Tibial nerve (tissue), 4 donors: ENCODE results near the gene SERPINB7. TPM values are rescaled to one million over a fixed set of nuclear protein-coding genes. Genes with fewer than 3 reads are reported as not detected.

Experiments used
- DNase-seq, 2 donors: peaks; one replicate each; pipeline ENCODE4 v3.0.0-alpha.2; 2019; ENCODE audit warnings: low spot score in 2 of 2
- H3K27ac ChIP-seq, 4 donors: fragments of 200-600 bp; sonication (generic) in 3 of 4; one replicate each; pipeline ENCODE4 v1.5.1; 2017 to 2019; ENCODE audit warnings: mild to moderate bottlenecking in 1 of 4
- H3K27me3 ChIP-seq, 2 donors: fragments of 200-600 bp; sonication (generic) in 1 of 2; one replicate each; pipeline versions ENCODE4 v1.5.1 to v1.6.0; 2017 to 2019
- H3K36me3 ChIP-seq, 3 donors: fragments of 200-600 bp; sonication (generic); one replicate each; pipeline ENCODE4 v1.5.1; 2018 to 2019
- H3K4me1 ChIP-seq, 4 donors: fragments of 200-600 bp; sonication (generic) in 3 of 4; one replicate each; pipeline ENCODE4 v1.5.1; 2017 to 2019
- H3K4me3 ChIP-seq, 4 donors: fragments of 200-600 bp; sonication (generic) in 3 of 4; one replicate each; pipeline ENCODE4 v1.5.1; 2017 to 2019; ENCODE audit warnings: mild to moderate bottlenecking in 1 of 4, moderate library complexity in 1 of 4
- H3K9me3 ChIP-seq, 4 donors: fragments of 200-600 bp; sonication (generic) in 3 of 4; one replicate each; pipeline ENCODE4 v1.5.1; 2017 to 2019
- EP300 ChIP-seq, 2 donors: sonication (generic); formaldehyde crosslinking; IDR thresholded peaks; one replicate each; pipeline ENCODE4 v1.6.1; 2017; ENCODE audit warnings: antibody characterized with exemption in 2 of 2, mild to moderate bottlenecking in 1 of 2
- POLR2A ChIP-seq, 2 donors: fragments of 450-650 bp; IDR thresholded peaks; one replicate each; pipeline ENCODE4 v1.6.1; 2017; ENCODE audit warnings: antibody characterized with exemption in 2 of 2, mild to moderate bottlenecking in 2 of 2, moderate library complexity in 2 of 2
- WGBS, 2 donors: methylation state at CpG; one replicate each; pipeline ENCODE4 v1.1.5; 2018; 5-methylcytosine and 5-hydroxymethylcytosine counted together
- total RNA-seq, 4 donors: library from RNA; depleted of rRNA; stranded (reverse); fragments of >200 nt; gene quantifications; one replicate each; pipeline ENCODE4 v1.1.0, GENCODE V29; 2016
- TF ChIP-seq, protein P1 (sequence below), 5 experiments: fragments of 200-600 bp in 3 of 5; fragments of 450-650 bp in 2 of 5; sonication (generic) in 3 of 5; IDR thresholded peaks; one replicate each; pipeline ENCODE4 v1.5.1; 2016 to 2019; ENCODE audit warnings: antibody characterized with exemption in 5 of 5, mild to moderate bottlenecking in 3 of 5, moderate library complexity in 2 of 5

SERPINB7 gene
- total RNA-seq, 4 donors from 2014 or later = not detected

DNA sequence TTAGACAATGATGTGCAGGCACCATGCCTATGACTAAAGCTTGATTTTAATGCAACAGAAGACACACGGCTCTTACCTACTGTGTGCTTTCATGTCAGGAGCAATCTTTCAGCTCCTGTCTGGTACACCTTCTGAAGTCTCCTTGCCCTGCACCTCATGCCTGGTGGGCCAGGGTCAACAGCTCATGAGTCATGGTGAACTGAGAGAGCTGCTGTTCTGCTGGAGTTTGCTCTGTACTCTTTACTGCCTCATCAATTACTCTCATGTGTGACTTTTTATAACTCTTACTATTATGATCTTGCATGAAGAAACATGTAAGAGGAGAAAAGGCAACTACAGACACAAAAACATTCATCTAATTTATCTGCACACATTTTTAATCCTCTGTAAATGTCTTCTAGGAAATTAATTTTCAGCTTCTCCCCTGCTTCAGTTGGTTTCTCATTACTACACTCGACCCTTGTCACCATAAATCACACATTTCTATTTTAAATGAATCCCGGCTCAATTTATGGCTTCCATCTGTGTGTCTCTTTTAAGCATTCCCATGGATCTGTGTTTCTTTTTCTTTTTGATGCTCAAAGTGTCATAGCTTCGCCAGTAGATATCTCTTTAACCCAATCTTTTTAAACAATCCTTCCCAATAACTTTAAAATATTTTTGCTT lies 9.7 kb downstream of the SERPINB7 start:
- 31 to 44% methylated on average over 4 of the region's 4 CpGs for WGBS, 2 donors
- H3K4me3 ChIP-seq = no peak overlapping the region

DNA sequence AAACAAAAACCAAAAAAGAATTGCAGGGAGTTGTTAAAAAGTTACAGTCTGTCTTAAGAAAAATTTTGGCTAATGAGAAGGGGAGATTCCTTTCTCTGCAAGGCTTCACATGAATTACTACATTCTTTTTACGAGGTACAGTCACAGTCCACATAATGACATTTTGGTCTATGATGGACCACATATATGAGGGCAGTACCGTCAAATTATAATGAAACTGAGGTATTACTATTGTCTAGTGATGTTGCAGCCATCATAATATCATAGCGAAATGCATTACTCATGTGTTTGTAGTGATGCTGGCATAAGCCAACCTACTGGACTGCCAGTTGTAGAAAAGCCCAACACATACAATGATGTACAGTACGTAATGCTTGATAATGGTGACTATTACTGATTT lies 12.5 kb downstream of the SERPINB7 start:
- no peak for DNase-seq
- TF ChIP-seq, protein P1, sequence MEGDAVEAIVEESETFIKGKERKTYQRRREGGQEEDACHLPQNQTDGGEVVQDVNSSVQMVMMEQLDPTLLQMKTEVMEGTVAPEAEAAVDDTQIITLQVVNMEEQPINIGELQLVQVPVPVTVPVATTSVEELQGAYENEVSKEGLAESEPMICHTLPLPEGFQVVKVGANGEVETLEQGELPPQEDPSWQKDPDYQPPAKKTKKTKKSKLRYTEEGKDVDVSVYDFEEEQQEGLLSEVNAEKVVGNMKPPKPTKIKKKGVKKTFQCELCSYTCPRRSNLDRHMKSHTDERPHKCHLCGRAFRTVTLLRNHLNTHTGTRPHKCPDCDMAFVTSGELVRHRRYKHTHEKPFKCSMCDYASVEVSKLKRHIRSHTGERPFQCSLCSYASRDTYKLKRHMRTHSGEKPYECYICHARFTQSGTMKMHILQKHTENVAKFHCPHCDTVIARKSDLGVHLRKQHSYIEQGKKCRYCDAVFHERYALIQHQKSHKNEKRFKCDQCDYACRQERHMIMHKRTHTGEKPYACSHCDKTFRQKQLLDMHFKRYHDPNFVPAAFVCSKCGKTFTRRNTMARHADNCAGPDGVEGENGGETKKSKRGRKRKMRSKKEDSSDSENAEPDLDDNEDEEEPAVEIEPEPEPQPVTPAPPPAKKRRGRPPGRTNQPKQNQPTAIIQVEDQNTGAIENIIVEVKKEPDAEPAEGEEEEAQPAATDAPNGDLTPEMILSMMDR (IDR thresholded peaks at IDR 0.05) = no peak
- TF ChIP-seq EP300 (IDR thresholded peaks at IDR 0.05) (no peak), POLR2A (IDR thresholded peaks at IDR 0.05) (no peak)
- no peaks in the 10 kb centered on the region for H3K36me3 ChIP-seq
- 89 to 91% methylated on average over 4 of the region's 4 CpGs for WGBS, 2 donors
- no peaks in the 10 kb centered on the region for H3K4me1 ChIP-seq
- H3K4me3 ChIP-seq = no peak overlapping the region
- no peaks in the 10 kb centered on the region for H3K9me3 ChIP-seq
- H3K27me3 ChIP-seq = no peaks in the 10 kb centered on the region
- H3K27ac ChIP-seq = no peak overlapping the region

More for the DNA sequence above, 9.7 kb downstream of the SERPINB7 start:
- no peak for TF ChIP-seq EP300 (IDR thresholded peaks at IDR 0.05)
- no peak for TF ChIP-seq POLR2A (IDR thresholded peaks at IDR 0.05)
- TF ChIP-seq, protein P1 (IDR thresholded peaks at IDR 0.05) = no peak
- Histone ChIP-seq H3K4me1 (no peaks in the 10 kb centered on the region), H3K27me3 (no peaks in the 10 kb centered on the region), H3K36me3 (no peaks in the 10 kb centered on the region), H3K27ac (no peak overlapping the region), H3K9me3 (no peaks in the 10 kb centered on the region)
- no peak for DNase-seq

DNA sequence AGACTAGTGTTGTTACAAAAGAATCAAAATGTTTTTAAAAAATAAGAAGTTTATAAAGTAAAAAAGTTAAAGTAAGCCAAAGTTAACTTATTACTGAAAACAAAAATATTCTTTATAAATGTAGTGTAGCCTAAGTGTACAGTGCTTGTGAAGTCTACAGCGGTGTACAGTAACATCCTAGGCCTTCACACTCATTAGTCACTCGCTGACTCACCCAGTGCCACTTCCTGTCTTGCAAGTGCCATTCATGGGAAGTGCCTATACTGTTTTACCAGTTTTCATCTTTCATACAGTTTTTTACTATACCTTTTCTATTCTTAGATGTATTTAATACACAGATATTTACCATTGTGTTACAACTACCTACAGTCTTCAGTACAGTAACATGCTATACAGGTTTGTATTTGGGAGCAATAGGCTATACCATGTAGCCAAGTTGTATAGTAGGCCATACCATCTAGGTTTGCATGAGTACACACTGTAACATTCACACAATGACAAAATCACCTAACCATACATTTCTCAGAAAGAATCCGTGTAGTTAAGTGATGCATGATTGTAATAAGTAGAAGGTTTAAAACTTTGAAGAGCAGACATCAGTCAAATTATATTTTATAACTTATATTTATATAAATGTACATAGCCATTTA lies 13.4 kb downstream of the SERPINB7 start:
- Histone ChIP-seq H3K4me3 (no peak overlapping the region), H3K4me1 (no peaks in the 10 kb centered on the region), H3K36me3 (no peaks in the 10 kb centered on the region), H3K9me3 (no peaks in the 10 kb centered on the region), H3K27me3 (no peaks in the 10 kb centered on the region), H3K27ac (no peak overlapping the region)
- no peak for DNase-seq
- WGBS, 2 donors = 75 to 82% methylated on average over 3 of the region's 3 CpGs
- TF ChIP-seq, protein P1 (IDR thresholded peaks at IDR 0.05) = no peak
- TF ChIP-seq POLR2A (IDR thresholded peaks at IDR 0.05) (no peak), EP300 (IDR thresholded peaks at IDR 0.05) (no peak)

DNA sequence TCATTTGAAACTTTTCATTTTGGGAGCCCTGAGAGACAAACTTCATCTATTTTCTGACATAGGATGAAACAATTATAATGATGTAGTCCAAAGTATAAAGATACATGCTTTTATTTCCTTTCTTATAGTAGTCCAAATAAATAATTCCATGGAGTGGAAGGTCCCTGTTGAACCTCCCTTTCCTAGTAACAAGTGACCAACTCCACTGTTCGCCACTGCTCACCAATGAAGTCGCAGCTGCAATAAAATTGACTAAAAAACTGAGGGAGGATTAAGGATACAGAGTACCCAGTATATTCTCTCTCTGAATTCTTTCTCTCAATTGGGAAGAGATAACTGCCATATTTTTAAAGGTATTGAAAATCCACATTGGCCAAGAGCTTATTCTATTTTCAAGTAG lies 14.1 kb downstream of the SERPINB7 start:
- WGBS, 2 donors = 94 to 98% methylated on average over 2 of the region's 2 CpGs

DNA sequence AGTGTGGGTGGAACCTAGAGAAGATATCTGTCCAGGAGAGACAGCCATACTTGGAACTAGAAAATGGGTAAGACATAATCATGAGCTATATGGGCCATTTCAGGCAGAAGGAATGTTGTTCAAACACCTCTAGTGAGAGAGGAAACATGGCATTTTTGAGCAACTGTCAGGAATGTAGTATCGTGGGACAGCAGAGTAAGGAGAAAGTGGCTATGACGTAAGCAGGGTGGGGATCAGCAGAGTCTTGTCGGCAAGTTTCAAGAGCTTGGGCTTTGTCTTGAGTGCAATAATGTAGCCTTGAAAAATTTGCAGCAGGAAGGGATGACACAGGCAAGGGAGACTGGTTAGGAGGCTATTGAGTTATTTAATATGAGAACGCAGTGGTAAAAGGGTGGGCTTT lies 20.4 kb downstream of the SERPINB7 start:
- Histone ChIP-seq H3K4me3 (no peak overlapping the region), H3K4me1 (no peaks in the 10 kb centered on the region), H3K9me3 (no peaks in the 10 kb centered on the region), H3K27me3 (no peaks in the 10 kb centered on the region), H3K36me3 (no peaks in the 10 kb centered on the region), H3K27ac (no peak overlapping the region)
- no peak for DNase-seq
- TF ChIP-seq EP300 (IDR thresholded peaks at IDR 0.05) (no peak), POLR2A (IDR thresholded peaks at IDR 0.05) (no peak)
- WGBS, 2 donors = 85 to 87% methylated on average over 4 of the region's 4 CpGs

More for the DNA sequence above, 14.1 kb downstream of the SERPINB7 start:
- TF ChIP-seq, protein P1 (IDR thresholded peaks at IDR 0.05) = no peak
- TF ChIP-seq POLR2A (IDR thresholded peaks at IDR 0.05) (no peak), EP300 (IDR thresholded peaks at IDR 0.05) (no peak)
- no peaks in the 10 kb centered on the region for H3K27me3 ChIP-seq
- H3K36me3 ChIP-seq = no peaks in the 10 kb centered on the region
- H3K9me3 ChIP-seq = no peaks in the 10 kb centered on the region
- H3K27ac ChIP-seq = no peak overlapping the region
- no peak overlapping the region for H3K4me3 ChIP-seq
- no peaks in the 10 kb centered on the region for H3K4me1 ChIP-seq
- no peak for DNase-seq
